Central memory CD4-positive, alpha-beta T cell (primary cell): Measurements from ENCODE around the gene SH3RF3.

Source experiments
- DNase-seq: peaks from one replicate; pipeline ENCODE4 v3.0.0; 2022

Gene SH3RF3

DNA sequence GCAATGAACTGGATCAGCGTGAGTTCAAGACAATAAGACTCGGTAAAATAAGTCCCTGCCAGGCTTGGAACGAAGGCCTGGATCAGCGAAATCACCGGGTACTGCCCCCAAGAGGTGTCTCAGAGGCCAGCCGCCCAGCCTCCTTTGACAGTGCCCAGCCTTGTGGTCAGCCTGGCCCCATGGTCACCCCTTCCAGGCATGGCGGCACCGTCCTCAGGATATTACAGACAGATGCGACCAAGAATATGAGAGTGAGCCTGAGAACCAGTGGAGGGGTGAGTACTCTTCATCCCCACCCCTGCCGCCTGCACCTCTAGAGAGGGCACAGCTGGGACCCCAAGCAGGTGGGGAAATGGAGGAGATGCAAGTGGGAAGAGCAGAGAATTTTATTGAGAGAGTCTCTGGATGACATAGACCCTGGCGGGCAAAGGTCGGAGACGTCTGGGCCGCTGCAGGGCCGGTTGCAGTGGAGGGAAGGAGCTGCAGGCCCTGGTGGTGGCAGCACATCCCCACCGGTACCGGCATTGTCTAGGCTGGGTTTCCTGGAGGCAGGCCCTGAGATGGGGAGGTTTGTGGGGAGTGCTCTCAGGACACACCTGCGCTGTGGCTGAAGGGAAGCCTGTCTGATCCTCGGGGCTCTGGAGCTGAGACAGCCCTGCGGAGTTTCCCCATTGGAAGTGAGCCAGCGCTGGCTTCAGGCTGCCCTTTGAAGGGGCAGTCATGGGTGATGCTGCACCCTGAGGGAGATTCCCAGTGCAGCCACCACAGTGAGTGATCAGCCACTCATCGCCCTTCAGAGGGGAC is 294.8 kb downstream of the SH3RF3 start:
- DNase-seq = no peak

DNA sequence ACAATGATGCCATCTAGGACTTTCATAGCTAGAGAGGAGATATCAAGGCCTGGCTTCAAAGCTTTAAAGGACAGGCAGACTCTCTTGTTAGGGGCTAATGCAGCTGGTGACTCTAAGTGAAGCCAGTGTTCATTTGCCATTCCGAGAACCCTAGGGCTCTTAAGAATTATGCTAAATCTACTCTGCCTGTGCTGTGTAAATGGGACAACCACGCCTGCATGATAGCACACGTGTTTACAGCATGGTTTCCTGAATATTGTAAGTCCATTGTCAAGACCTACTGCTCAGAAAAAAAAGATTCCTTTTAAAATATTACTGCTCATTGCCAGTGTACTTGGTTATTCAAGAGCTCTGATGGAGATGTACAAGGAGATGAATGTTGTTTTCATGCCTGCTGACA is 296.4 kb downstream of the SH3RF3 start:
- DNase-seq = no peak

DNA sequence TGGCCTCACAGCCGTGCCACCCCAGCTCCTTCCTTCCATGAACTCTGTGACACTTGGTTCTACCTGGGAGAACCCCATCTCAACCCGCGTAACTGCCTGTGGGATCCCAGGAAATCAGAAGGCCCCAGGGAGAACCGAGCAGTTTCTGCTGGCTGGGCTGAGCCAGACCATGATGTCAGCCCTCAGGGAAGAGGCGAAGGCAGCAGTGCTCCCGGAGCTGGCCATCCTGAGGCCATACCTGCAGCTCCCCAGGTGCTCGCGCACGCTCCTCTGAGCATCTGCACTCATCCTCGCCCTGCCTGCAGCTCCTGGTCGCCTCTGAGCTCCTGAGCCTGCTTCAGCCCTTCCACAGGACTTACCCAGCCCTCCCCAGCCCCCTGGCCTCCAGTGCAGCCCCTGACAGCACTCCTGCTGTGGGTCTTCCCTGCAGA is 298.7 kb downstream of the SH3RF3 start:
- no peak for DNase-seq

DNA sequence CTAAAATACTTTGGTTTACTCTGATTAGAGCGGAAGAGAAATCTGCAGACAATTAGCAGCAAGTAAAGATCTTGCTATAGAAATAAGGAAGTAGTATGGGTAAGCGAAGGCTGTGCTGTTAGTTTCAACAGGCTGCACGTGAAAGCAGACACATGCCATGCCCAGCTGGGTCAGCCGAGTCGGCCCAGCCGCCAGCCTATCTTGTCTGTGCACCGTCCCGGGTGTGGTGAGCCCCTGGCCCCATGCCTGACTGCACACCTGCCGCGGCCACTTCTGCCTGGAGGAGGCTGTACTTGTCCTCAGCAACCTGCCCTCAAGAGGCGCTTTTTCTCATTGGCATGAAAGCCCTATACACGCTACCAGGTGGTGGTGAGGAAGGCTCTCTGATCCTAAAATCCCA is 299.3 kb downstream of the SH3RF3 start:
- no peak for DNase-seq

DNA sequence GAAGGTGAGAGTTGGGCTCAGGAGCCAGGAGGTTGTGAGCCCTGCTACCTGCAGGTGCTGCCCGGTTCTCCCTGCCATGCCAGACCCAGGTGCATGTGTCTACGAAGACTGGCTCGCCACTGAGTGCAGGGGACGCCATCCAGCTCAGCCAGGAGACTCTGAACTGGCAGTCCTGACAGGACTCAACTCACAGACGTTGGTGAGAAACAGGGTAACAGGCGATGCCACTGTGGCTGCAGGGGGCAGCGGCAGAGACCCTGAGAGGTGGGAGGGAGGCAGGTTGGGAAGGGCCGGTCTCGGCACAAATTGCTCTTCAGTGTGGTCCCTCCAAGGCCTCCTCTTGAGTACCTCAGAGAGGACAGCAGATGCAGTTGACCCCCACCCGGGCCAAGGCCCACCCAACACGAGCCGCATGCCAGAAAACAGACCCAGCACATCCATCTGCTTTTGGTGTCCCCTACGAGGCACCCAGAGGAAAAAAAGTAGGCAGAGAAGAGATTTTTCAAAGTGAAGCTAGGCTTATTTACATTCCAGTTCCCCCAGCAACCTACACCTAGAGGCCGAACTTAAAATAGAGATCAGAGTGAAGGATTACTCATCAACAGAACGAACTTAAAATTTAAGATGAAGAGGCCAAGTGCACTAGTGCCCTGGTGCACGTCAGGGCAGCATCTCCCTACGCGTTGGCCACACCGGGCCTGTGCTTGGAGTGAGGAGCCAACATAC is 300.0 kb downstream of the SH3RF3 start:
- DNase-seq = no peak

DNA sequence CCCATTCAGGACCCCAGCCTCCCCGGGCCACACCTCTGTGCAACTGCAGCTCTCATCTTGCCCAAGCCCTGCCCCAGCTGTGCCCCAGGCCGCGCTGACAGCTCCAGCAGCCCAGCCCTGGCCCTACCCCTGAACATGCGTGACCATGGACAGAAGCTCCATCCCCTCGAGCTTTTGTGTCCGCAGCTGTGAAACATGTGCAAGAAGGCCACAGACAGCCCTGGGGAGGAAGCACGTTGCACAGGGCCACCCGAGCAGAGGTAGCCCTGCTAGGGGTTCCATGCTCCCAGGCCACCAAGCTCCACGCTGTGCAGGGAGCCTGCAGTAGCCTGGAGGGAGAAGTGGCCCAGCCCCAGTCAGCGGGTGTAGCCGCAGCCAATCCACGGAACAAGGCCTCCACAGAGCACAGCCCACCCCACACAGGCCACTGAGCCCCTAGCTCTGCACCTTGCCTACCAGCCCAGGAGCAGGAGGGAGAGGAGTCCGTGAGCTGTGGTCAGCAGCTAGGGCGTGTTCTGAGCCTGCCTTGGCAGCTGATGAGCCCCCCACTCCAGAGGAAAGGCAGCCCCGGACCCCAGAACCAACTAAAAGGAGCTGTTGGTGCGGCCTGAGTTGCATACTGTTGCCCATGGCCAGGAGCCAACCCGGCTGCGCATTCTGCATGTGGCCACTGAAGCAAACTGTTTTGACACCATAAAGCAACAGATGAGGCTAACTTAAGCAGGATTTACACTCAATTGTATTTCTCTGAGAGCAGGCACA is 300.7 kb downstream of the SH3RF3 start:
- no peak for DNase-seq

DNA sequence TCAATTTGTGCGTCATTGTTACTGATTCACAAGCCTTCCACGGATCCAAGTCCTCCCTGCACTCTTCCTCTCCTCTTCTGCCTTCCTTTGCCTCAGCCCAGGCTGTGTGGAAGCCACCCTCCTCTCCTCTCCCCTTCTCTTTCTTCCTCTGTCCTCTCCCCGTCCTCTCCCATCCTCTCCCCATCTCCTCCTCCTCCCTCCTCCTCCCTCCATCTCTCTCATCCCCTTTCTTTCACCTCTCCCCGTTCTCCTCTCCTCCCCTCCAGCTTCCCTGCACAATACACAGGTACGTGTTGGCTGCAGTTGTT is 301.3 kb downstream of the SH3RF3 start:
- no peak for DNase-seq

DNA sequence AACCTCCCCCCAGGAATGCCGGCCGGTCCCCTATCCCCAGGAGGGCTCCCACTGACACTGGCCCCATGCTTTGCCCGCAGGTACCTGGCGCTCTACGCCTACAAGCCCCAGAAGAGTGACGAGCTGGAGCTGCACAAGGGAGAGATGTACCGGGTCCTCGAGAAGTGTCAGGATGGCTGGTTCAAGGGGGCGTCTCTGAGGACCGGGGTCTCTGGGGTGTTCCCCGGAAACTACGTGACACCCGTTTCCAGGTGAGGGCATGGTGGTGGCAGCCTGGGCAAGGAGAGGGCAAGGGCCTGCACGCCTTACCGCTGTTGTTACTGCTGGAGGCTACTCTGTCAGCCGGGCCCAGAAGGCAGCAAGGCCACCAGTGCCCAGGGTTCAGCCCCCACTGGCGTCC is 303.4 kb downstream of the SH3RF3 start:
- DNase-seq = no peak

DNA sequence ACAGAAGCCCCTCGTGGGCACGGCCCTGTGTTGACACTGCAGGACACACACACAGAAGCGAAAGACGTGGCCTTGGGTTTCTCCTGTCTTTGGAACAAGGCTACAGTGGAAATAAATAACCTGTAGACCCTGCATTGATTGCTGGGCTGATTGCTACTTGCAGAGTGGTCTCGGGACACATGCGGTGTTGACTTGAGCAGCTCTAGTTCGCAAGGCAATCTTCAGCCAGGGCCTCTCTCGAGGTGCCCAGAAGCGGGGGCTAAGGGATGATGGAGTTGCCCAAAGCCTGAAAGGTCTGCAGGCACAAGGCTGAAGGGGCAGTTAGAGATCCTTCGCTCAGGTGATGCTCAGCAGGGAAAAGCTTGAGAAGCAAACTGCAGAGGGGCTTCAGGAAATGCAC is 304.5 kb downstream of the SH3RF3 start:
- DNase-seq = no peak

DNA sequence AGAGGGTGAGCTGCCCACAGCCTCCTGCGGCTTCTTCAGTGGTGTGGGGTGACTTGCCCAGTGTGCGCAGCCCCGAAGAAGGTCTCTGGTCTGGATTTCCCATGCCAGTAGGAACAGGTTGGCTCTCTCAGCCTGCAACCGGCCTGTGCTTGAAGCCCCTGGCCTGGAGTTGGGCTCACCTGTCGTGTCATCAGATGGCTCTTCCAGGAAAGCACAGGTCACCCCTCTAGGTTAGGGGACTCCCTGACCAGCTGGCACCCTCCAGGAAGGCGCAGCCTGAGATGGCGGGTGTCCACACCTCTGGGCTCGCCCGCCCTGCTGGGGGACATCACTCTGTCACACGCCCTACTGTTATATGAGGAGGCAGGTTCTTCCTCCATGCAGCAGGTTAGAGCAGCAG is 304.9 kb downstream of the SH3RF3 start:
- no peak for DNase-seq

DNA sequence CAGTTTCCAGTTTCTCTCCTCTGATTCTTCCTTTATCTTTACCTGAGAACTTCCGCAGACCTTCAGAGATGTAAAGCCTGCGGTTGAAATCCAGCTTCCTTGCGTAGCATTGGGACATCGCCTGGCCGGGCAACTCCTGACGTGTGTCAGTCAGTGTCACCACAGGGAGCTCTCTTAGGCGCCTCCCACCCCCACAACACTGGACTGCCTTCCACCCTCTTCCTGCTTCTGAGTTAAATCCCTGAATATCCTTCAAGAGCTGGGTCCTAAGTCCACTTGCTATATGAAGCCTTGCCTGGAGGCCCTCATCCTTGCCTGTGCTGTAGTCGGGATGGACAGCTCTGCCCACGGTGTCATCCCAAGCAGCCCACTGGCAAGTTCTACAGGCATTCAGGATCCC is 305.3 kb downstream of the SH3RF3 start:
- DNase-seq = no peak

DNA sequence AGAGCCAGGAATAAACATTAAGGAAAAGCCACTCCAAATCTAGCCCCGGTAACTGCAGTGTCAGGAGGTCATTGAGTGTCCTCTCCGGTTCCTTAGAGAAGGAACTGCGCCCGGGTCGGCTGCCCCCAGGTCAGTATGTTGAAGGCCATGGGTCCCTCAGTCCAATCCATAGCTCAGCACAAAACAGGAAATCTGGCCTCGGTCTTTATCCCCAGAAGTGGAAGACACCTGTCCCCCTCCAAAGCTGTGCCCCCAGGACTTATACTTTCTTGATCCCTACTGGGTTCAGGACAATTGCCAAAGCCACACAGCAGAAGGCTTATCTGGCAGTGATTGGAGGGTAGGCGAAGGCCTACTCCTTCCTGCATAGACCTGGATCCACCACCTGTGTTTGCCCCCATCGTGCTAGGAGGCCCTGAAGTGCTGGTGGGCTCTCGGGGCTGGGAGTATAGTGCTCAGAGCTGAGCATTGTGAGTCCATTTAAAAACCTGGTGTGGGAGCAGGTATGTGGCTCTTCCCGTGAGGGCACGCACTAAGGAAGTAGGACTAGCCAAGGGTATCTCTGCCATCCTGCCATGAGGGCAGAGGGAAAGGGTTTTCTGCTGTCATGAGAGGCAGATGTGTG is 306.2 kb downstream of the SH3RF3 start:
- no peak for DNase-seq

DNA sequence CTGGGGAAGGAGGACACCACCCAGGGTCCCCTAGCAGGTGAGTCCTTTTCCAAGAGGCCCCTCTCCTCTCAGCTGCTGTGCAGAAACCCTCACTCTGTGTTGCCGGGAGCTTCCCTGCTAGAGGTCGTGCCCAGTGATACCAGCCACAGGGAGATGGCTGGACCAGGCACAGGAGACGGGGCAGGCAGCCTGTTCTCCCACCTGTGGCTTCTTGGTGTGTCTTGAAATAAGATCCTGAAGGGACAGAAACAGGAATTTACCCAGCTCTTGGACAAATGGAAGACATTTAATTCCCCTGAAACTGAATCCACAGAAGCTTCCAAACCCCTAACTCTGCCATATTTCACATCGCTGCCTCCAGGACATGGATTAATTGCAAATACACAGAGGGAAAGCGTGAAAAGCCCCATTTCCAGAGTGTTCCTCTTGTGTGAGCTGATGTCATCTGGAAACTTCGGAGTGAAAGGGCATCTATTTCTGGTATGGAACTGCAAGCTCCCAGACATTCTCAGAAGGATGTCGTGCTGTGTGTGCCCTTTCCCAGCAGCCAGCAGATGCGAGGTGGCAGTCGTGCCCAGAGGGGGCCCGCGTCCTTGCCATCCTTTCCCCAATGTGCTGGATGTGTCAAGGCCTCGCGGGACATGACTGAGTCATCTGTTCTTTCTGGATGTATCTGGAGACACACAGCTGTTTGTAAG is 307.0 kb downstream of the SH3RF3 start:
- DNase-seq = no peak

DNA sequence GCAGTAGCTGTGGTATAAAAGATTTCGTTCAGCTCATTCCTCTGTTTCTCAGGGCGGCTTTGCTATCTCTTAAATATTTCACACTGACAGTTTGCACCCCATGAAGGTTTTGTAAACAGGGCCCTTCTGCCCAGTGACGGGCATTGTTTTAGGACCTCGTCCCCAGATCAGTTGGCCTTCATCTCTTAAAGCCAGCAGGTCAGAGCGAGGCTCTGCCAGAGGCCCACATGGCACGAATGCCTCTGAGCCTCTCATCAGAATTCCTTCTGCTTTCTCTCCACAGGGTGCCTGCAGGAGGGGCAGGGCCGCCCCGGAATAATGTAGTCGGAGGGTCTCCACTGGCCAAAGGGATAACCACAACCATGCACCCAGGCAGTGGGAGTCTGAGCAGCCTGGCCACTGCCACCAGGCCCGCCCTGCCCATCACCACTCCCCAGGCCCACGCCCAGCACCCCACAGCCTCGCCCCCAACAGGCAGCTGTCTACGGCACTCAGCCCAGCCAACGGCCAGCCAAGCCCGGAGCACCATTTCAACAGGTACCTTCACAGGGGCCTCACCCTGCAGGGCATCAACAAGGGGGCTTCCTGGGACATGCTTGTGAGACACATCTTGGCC is 307.7 kb downstream of the SH3RF3 start:
- DNase-seq = no peak

DNA sequence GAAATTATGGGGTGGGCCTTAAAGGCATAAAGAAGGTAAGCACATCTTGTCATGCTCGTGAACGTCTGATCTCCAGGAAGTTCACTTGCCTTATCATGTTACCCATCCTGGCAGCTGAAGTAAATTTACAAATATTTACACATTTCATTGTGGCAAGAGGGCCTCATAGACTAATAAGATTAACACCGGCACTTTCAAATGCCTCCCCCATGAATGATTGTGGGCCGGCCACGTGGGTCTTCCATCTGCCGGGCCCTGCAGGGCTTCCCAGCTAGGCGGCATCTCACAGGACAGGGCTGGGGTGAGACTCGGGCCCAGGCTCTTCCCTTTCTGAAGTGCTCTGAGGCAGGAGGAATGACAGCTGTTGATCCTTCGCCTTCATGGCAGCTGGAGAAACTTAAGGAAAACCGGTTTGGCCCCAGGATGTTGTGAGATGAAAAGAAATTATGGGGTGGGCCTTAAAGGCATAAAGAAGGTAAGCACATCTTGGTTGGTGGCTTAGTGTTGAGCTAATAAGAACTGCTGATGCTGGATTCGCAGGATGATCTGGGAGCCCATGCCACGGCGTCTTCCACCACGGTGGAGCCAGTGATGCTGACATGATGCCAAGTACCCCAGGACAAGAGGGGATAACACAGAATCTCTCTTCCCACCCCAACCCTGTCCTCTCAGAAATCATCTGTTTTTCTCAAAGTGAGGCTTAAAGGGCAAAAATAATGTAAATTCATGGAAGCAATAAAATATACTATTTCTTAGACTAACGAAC is 308.5 kb downstream of the SH3RF3 start:
- no peak for DNase-seq

DNA sequence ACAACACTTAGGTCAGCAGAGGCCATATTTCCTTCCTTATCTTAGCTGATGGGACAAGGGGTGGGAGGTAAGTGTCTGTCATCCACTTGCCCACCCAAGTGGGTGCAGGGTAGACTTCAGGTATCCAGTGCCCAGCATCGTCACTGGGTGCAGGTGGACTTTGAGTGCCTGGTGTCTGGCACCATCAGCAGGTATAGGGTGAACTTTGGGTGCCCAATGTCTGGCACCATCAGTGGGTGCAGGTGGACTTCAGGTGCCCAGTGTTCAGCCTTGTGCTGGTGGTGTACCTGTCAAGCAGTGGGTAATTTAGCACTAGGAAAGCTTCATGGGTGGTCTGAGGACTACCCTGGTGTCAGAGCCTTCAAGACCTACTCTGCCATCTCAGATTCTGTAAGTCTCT is 309.1 kb downstream of the SH3RF3 start:
- no peak for DNase-seq

DNA sequence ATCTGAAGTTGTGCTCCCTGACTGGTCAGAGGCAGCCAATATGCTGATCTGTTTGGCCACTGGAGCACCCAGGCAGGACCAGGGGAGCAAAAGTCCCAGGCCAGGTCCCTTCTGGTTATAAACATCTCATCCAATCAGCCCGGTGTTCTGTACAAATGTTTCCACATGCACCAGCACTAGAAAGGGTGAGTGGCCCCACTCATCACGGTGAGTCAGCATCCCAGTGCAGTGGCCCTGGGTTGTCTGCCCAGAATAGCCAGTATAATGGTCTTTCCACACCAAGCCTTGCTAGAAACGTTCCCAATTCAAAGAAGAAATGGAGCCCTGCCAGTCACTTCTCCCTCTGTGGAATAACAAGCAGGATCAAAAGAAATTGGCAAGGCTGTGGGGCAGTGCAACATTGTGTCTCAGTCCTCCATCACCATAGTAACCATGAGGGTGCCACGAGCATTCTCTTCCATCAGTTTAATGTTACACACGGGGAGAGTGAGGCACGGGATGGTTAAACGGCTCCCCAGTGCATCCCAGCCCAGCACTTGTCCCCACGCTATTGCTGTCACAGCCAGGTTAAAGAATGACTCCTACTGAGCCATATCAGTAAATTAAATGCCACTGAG is 309.9 kb downstream of the SH3RF3 start:
- no peak for DNase-seq

DNA sequence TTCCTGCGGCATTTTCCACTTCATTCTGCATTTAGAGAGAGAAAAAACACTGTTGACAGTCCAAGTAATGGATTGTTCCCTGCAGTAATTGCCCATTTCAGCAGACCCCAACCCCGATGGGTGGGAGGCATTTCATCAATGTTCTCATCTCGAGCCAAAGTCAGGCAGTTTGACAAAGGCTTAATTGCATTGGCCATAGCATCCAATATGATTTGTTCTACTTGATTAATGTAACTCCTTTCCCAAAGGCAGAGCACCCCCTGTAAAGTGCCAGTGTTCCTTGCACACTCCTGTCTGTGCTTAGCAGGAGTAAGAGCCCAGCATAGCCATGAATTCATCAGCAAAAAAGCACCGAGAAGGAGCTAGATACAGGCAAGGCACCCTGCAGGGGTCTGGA is 310.4 kb downstream of the SH3RF3 start:
- no peak for DNase-seq

DNA sequence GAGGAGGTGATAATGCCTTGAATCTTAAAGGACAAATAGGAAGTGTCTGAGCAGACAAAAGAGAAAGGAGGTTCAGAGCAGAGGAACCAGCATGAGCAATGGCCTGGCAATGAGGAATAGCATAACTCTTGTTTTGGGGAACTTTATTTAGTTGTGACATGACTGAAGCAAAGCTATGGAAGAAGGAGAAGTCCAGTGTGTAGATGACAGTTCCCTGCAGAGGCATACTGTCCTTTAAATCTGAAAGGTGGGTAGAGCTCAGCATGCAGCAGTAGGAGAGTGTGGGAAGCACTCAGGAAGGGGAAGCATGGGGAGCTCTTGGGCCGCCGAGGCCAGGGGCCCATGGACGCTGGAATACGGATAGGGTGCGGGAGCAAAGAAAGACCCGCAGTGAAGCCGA is 311.0 kb downstream of the SH3RF3 start:
- DNase-seq = no peak

DNA sequence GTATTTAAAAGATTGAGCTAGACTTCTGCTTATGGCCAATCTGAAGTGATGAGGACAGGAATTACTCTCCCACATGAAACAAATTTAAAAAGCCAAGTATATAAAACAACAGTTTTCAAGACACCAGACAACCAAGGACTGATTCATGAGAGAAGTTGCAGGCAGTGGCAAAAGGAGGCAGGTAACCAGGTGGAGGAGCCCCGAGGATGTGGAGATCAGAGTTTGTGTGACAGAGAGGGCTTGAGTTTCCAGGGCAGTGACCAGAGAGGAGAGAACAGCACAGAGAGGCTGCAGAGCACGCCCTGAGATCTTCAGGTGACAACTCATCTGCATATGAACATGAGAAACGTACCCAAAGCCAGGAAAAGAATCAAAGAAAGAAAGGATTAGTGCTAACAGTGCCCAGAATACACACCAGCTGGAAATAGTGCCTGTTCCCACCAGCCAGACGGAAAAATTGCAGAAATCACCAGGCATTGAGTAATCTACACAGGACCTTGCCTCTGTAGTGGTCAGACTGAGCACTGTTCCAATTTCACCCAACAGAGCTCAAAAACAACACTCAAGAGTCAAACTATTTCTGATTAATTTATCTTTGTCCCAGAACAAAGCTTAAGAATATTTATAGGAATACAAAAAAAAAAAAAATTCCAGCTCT is 311.6 kb downstream of the SH3RF3 start:
- DNase-seq = no peak
